Activated naive CD4-positive, alpha-beta T cell treated with anti-CD3 and anti-CD28 coated beads for 36 hours (primary cell): ENCODE data around the gene FAM53C. TPM values are rescaled to one million over a fixed set of nuclear protein-coding genes. Genes with fewer than 3 reads are reported as not detected.

ENCODE experiments used
- total RNA-seq, 2 experiments: library from RNA; stranded (reverse); gene quantifications; one replicate each; pipeline ENCODE4 v1.2.3, GENCODE V29; 2021

The FAM53C gene
- total RNA-seq, 2 experiments from 2014 or later = 20.7 to 21.8 TPM

Other genes starting within 250 kb of the FAM53C start
- not detected for gene NME5, start 198.8 kb upstream of the FAM53C start, total RNA-seq
- gene BRD8, start 159.6 kb upstream of the FAM53C start, total RNA-seq = 10 to 100 TPM; 94.8 to 95.6 TPM
- gene KIF20A, start 159.2 kb upstream of the FAM53C start, total RNA-seq = 10 to 100 TPM; 78.9 to 81.9 TPM
- 10 to 100 TPM; 44.3 to 47.2 TPM for gene CDC23, start 124.9 kb upstream of the FAM53C start, total RNA-seq
- not detected for gene GFRA3, start 63.6 kb upstream of the FAM53C start, total RNA-seq
- 10 to 100 TPM; 23.2 to 26.6 TPM for gene CDC25C, start 6.5 kb upstream of the FAM53C start, total RNA-seq
- gene KDM3B, start 14.4 kb downstream of the FAM53C start, total RNA-seq = 10 to 100 TPM; 33.4 to 36.2 TPM
- 1 to 10 TPM; 1.8 to 2.2 TPM for gene REEP2, start 100.8 kb downstream of the FAM53C start, total RNA-seq
- gene EGR1, start 127.2 kb downstream of the FAM53C start, total RNA-seq = 10 to 100 TPM; 20.4 to 20.7 TPM
- 100 to 1,000 TPM in 1 of 2 experiments, 10 to 100 TPM in 1; 99.8 to 107 TPM for gene ETF1, start 205.0 kb downstream of the FAM53C start, total RNA-seq
- 100 to 1,000 TPM; 457 to 472 TPM for gene HSPA9, start 237.1 kb downstream of the FAM53C start, total RNA-seq